AG09309 (cell line): ENCODE data around the gene KNOP1.
"Not testable (repeated sequence)": the region's sequence is repeated elsewhere in the genome, so short reads cannot be mapped to it uniquely, and the experiment has no call there.

Experiments used
- DNase-seq: peaks from one replicate; pipeline ENCODE4 v3.0.0-alpha.2; 2010; ENCODE audit warnings: low read depth
- H3K4me3 ChIP-seq: 2 replicates; pipeline ENCODE4 v1.5.1; 2011; ENCODE audit warnings: mild to moderate bottlenecking, low read depth, low read length, moderate library complexity; ENCODE audit not compliant: control insufficient read depth
- TF ChIP-seq, protein P1 (sequence below): IDR thresholded peaks from 2 replicates; pipeline ENCODE4 v1.5.1; 2011; ENCODE audit warnings: mild to moderate bottlenecking, low read depth, low read length, inconsistent platforms; ENCODE audit not compliant: insufficient read depth, control insufficient read depth; ENCODE audit errors: missing control alignments

Gene KNOP1

DNA sequence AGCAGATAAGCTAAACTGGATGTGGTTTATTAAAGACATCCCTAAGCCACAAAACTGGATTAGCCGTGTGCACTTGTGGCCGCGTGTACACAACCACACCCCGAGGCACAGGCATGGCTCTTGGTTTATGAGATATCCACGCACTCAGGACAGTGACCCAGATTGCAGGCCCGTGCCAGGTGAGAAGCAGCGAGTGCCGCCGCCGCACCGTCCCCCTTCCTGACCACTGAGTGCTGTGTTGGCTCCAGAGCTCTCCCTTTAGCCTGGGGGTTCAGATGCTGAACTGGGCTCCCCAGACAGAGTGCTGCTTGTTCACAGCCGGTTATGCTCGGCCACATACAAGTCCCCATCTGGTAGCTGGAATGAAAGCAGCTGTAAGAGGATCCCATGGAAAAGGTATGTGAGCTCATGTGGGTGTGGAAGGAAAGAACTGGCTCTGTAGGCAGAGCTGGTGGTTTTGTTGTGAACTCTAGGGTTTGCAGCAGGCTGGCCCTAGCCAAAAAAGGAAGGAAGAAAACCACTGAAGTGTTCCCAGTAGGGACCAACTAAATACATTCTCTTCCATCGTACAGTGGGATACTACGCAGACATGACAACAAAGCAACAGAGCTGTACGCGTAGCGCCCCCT lies 29.5 kb downstream of the KNOP1 start:
- TF ChIP-seq, protein P1, sequence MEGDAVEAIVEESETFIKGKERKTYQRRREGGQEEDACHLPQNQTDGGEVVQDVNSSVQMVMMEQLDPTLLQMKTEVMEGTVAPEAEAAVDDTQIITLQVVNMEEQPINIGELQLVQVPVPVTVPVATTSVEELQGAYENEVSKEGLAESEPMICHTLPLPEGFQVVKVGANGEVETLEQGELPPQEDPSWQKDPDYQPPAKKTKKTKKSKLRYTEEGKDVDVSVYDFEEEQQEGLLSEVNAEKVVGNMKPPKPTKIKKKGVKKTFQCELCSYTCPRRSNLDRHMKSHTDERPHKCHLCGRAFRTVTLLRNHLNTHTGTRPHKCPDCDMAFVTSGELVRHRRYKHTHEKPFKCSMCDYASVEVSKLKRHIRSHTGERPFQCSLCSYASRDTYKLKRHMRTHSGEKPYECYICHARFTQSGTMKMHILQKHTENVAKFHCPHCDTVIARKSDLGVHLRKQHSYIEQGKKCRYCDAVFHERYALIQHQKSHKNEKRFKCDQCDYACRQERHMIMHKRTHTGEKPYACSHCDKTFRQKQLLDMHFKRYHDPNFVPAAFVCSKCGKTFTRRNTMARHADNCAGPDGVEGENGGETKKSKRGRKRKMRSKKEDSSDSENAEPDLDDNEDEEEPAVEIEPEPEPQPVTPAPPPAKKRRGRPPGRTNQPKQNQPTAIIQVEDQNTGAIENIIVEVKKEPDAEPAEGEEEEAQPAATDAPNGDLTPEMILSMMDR: no peak
- no peak overlapping the region for H3K4me3 ChIP-seq
- DNase-seq: no peak

DNA sequence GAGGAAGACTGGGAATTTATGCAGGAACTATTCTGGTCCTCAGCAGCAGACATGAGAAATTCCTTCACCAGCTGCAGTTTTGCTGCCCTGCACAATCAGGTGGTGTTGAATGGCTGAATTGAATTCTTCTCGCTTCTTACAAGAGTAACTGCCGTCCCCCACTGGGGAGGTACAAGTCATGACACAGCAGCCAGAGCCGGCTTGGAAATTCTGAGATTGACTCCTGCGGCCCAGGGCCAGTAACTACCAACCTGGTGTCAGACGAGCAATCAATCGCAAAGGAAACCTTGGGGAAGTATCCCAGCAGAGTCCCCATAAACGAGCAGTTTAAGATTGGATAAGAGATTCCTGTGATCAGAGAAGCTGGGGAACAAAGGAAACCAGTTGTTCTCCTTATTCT lies 30.7 kb downstream of the KNOP1 start:
- no peak for DNase-seq
- H3K4me3 ChIP-seq: no peak overlapping the region
- TF ChIP-seq, protein P1: no peak

DNA sequence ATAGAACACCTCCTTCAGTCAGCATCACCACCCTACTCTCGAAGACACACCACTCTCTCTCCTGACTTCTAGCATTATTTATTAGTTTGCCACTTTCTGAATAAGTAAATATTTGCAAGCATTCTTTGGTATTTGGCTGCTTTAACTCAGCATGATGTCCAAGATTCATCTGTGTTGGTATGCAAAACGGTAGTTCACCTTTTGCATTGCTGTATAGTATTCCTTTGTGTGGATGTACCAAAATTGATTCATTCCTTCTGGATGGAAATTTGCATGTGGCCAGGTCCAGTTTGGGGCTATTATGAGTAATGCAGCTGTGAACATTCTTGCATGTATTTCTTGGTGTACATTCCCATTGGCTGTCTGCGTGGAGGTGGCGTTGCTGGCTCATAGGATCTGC lies 32.9 kb downstream of the KNOP1 start:
- no peak for DNase-seq
- TF ChIP-seq, protein P1: no peak
- H3K4me3 ChIP-seq: no peak overlapping the region

DNA sequence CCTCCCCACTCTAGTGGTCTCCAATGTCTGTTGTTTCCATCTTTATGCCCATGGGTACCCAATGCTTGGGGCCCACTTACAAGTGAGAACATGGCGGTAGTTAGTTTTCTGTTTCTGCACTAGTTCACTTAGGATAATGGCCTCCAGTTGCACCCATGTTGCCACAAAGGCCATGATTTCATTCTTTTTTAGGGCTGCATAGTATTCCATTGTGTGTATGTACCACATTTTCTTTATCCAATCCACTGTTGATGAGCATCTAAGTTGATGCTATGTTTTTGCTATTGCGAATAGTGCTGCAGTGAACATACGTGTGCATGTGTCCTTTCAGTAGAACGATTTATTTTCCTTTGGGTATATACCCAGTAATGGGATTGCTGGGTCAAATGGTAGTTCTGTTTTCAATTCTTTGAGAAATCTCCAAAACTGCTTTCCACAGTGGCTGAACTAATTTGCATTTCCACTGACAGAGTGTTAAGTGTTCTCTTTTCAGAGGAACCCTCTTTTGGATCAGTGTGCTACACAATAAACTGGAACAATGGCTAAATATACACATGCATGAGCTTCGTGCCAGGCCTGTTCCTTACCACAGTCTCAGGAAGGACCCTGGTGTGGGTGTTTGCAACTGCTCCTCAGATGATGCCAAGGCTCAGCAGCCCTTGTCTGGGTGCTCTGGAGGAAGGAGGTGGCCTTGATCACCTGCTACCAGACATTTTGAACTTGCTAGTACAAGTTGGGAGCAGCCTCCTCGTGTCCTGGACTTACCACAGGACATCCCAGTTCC lies 34.4 kb downstream of the KNOP1 start:
- H3K4me3 ChIP-seq: no peak overlapping the region
- TF ChIP-seq, protein P1: no peak
- no peak for DNase-seq

DNA sequence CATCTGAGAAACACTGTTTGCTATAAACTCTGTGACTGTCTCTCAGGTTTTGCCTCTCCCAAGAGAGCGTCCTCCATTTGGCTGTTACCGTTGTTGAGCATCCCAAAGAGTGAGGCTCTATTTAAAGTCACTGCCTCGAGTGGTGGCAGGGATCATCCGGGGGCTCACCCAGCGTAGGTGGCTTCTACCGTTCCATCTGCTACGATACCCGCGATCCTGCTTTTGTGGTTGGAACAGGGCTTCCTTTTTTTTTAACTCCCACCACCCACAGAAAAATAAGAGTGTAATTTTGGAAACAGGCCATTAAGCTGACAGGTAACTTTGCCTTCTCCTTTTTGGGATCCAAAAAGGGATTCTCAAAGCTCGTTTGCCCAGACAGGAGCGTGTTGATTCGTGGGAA lies 36.4 kb downstream of the KNOP1 start:
- DNase-seq: no peak
- no peak overlapping the region for H3K4me3 ChIP-seq
- TF ChIP-seq, protein P1: no peak

DNA sequence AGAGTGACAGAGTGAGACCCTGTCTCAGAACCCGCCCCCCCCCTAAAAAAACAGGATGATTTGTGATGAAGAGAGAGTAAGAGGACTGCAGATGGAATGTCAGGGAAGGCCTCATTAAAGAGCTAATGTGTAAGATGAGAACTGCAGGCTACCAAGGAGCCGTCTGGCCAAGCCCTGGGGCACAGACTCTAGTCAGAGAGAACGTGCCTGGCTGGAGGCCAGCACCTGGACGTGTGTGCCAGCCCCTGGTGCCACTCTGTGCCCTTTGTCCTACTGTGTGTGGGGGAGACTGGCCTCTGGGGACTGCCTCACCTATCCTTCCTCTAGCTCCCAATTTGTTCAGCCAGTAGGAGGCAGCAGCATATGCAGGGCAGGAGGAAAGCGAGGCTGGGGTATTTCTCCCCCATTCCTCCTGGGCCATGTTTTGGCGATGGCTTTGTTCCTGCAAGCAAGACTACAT lies 37.1 kb downstream of the KNOP1 start:
- H3K4me3 ChIP-seq: no peak overlapping the region
- DNase-seq: no peak
- TF ChIP-seq, protein P1: peak; percentile 21

DNA sequence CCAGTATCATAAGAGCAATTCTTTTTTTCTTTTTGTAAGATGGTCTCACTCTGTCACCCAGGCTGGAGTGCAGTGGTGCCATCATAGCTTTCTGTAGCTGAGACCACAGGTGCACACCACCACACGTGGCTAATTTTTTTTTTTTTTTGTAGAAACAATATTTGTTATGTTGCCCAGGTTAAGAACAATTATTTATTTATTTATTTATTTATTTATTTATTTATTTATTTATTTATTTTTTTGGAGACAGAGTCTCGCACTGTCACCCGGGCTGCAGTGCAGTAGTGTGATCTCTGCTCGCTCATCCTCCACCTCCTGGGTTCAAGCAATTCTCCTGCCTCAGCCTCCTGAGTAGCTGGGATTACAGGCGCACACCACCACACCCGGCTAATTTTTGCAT lies 38.7 kb downstream of the KNOP1 start:
- DNase-seq, H3K4me3 ChIP-seq: not testable (repeated sequence)
